ENCODE measurements around the gene AGAP1. TPM values are rescaled to one million over a fixed set of nuclear protein-coding genes. Genes with fewer than 3 reads are reported as not detected.

Gene AGAP1
- total RNA-seq, 4 donors from 2014 or later, result 7.2 to 19.6 (median 15.2) TPM

DNA sequence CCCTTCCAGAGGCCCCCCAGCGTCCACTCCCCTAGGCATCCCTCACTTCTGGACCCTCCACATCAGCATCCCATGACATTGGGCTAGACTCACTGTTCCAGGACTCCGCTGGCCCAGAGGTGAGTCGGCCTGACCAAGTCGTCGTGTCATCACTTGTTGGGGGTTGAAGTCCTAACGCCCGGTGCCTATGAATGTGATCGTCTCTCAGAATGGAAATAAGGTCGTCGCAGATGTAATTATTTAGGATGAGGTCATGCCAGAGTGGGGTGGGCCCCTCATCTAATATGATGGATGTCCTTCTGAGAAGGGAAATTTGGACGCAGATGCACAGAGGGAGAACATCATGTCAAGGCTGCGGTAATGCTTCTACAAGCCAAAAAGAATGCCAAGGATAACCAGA is 142.7 kb downstream of the AGAP1 start:
- Histone ChIP-seq H3K27me3 (no peaks in the 10 kb centered on the region), H3K4me3 (no peak overlapping the region), H3K36me3 (no peaks in the 10 kb centered on the region), H3K27ac (no peak overlapping the region), H3K9me3 (no peaks in the 10 kb centered on the region), H3K4me1 (peaks cover 0 to 40% (median 23%) of the 10 kb centered on the region in 3 donors)
- 82 to 89% methylated on average over 7 to 10 of the region's 12 CpGs for WGBS, 2 donors
- intact Hi-C loops (cut with DNase I), result no loop called here
- TF ChIP-seq POLR2A (IDR thresholded peaks at IDR 0.05), result no peak
- TF ChIP-seq CTCF (IDR thresholded peaks at IDR 0.05), result no peak
- DNase-seq, result no peak

DNA sequence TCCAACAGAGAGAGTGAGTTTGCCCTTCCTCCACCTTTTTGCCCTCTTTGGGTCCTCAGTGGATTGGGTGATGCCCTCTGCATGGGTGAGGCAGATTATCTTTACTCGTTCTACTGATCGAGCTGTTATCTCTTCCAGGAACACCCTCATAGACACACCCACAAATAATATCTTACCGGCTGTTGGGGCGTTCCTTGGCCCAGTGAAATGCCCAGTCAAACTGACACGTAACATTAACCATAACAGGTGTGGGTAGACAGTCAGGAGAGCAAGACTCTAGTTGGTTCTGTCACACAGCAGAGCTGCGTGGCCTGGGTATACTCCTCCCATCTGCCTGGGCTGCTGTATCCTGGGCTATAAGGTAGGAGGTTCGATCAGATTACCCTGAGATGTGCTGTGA is 144.1 kb downstream of the AGAP1 start:
- Histone ChIP-seq H3K9me3 (no peaks in the 10 kb centered on the region), H3K4me1 (peaks cover 0 to 53% (median 28%) of the 10 kb centered on the region in 3 donors), H3K27ac (peak overlapping the region in 3 of 4 donors; percentile 84 to 94 (median 86)), H3K27me3 (no peaks in the 10 kb centered on the region), H3K4me3 (no peak overlapping the region), H3K36me3 (no peaks in the 10 kb centered on the region)
- no peak for DNase-seq
- intact Hi-C loops (cut with DNase I), result no loop called here
- 73 to 88% methylated on average over 4 to 5 of the region's 7 CpGs for WGBS, 2 donors
- TF ChIP-seq CTCF (IDR thresholded peaks at IDR 0.05) (no peak), POLR2A (IDR thresholded peaks at IDR 0.05) (no peak)

- TF ChIP-seq POLR2A (IDR thresholded peaks at IDR 0.05) (no peak), CTCF (IDR thresholded peaks at IDR 0.05) (no peak)
- Histone ChIP-seq H3K4me1 (peaks cover 0 to 59% (median 28%) of the 10 kb centered on the region in 3 donors), H3K4me3 (no peak overlapping the region), H3K36me3 (no peaks in the 10 kb centered on the region), H3K27ac (peak overlapping the region; percentile 52 to 94 (median 85)), H3K9me3 (no peaks in the 10 kb centered on the region), H3K27me3 (no peaks in the 10 kb centered on the region)
- DNase-seq, result no peak
- intact Hi-C loops (cut with DNase I), result no loop called here
- 73 to 75% methylated on average over 11 to 12 of the region's 12 CpGs for whole genome bisulfite sequencing, 2 donors
Observed at GRCh38 chr2:235638541-235639427, 144.9 kb downstream of the AGAP1 start.

GRCh38 chr2:235639428-235639773 is 145.6 kb downstream of the AGAP1 start:
- DNase-seq, result no peak
- Histone ChIP-seq H3K4me1 (peaks cover 0 to 64% (median 28%) of the 10 kb centered on the region in 3 donors), H3K36me3 (no peaks in the 10 kb centered on the region), H3K9me3 (no peaks in the 10 kb centered on the region), H3K27me3 (no peaks in the 10 kb centered on the region), H3K27ac (peak overlapping the region; percentile 52 to 94 (median 85)), H3K4me3 (no peak overlapping the region)
- peak in 2 of 4 donors; percentile 48 to 61 for TF ChIP-seq POLR2A (IDR thresholded peaks at IDR 0.05)
- no peak for TF ChIP-seq CTCF (IDR thresholded peaks at IDR 0.05)
- intact Hi-C loops (cut with DNase I), result no loop called here
- WGBS, 2 donors, result 54 to 60% methylated on average over 8 of the region's 8 CpGs

DNA sequence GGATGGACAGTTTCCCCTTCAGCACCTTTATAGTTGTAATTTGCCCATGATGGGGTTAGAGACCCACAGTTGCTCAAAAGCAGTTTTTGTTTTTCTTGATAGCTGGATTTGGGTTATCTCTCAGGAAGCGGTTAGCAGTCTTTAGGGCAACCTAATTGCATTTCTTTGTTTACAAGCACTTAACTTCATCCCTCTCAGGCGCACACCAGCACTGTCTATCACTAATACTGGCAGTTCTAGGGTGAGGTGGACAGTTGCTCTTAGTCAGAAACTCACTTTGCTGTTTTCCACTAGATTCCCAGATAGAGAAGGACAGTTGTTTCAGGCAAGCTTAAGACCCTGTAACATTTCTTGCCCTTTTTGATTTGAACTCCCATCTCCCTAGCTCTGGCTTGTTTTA is 146.0 kb downstream of the AGAP1 start:
- H3K4me3 ChIP-seq, result no peak overlapping the region
- H3K9me3 ChIP-seq, result no peaks in the 10 kb centered on the region
- no peaks in the 10 kb centered on the region for H3K27me3 ChIP-seq
- peak overlapping the region; percentile 37 to 94 (median 84) for H3K27ac ChIP-seq
- H3K4me1 ChIP-seq, result peaks cover 0 to 64% (median 28%) of the 10 kb centered on the region in 3 donors
- H3K36me3 ChIP-seq, result no peaks in the 10 kb centered on the region
- WGBS, 2 donors, result 72 to 77% methylated on average over 2 of the region's 2 CpGs
- TF ChIP-seq POLR2A (IDR thresholded peaks at IDR 0.05) (no peak), CTCF (IDR thresholded peaks at IDR 0.05) (no peak)
- intact Hi-C loops (cut with DNase I), result no loop called here
- no peak for DNase-seq
